ENCODE data around the gene ADPRH. TPM values are rescaled to one million over a fixed set of nuclear protein-coding genes. Genes with fewer than 3 reads are reported as not detected.
"Not testable (repeated sequence)": the region's sequence is repeated elsewhere in the genome, so short reads cannot be mapped to it uniquely, and the experiment has no call there.

ADPRH gene
- total RNA-seq, 4 donors from 2014 or later, result 8.7 to 16.0 (median 14.5) TPM

DNA sequence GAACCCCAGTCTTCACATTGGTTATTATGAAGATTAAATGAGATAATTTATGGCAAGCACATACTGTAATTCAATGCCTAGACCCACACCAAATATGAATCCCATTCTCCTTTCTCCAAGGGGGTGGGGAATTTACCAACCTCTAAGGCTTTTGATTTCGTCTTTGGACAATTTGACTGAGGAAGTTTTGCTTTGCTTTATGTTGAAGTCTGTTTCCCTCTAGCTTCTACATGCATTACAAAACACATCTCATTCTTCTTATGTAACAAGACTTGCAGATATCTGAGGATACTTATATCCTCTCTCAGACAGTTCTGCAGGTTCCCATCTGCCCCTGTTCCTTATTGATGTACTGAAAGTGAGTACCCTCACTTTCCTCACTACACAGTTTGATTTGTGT is 32.1 kb upstream of the ADPRH start:
- TF ChIP-seq, protein P1, sequence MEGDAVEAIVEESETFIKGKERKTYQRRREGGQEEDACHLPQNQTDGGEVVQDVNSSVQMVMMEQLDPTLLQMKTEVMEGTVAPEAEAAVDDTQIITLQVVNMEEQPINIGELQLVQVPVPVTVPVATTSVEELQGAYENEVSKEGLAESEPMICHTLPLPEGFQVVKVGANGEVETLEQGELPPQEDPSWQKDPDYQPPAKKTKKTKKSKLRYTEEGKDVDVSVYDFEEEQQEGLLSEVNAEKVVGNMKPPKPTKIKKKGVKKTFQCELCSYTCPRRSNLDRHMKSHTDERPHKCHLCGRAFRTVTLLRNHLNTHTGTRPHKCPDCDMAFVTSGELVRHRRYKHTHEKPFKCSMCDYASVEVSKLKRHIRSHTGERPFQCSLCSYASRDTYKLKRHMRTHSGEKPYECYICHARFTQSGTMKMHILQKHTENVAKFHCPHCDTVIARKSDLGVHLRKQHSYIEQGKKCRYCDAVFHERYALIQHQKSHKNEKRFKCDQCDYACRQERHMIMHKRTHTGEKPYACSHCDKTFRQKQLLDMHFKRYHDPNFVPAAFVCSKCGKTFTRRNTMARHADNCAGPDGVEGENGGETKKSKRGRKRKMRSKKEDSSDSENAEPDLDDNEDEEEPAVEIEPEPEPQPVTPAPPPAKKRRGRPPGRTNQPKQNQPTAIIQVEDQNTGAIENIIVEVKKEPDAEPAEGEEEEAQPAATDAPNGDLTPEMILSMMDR (IDR thresholded peaks at IDR 0.05), result no peak
- TF ChIP-seq POLR2A (IDR thresholded peaks at IDR 0.05), result no peak
- no peak overlapping the region for H3K4me3 ChIP-seq (replicated peaks in 1 of 3)
- no peaks in the 10 kb centered on the region for H3K27me3 ChIP-seq
- intact Hi-C loops (cut with DNase I), result no loop called here
- WGBS, 2 donors, result 95 to 97% methylated on average over 1 of the region's 1 CpG
- no peak for DNase-seq
- no peaks in the 10 kb centered on the region for H3K9me3 ChIP-seq
- H3K27ac ChIP-seq, result no peak overlapping the region
- H3K36me3 ChIP-seq, result no peaks in the 10 kb centered on the region
- H3K4me1 ChIP-seq, result no peaks in the 10 kb centered on the region

DNA sequence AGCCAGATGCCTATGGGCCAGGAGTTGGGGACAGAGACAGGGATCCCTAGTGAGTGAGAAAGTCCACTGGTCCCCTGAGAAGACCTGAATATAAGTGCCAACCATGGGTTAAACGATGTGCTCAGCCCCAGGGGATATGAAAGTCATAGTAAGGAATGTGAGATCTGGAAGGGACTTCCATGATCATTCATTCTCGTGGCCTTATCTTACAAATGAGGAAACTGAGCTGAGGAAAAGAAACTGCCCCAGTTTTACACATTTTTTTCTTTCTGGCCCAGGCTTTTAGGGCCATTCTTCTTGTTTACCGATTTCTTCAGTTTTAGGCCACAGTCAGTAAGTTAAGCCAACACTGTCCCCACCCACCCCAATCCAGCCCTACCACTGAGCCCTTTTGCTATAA is 31.0 kb upstream of the ADPRH start:
- no peaks in the 10 kb centered on the region for H3K9me3 ChIP-seq
- intact Hi-C loops (cut with DNase I), result no loop called here
- no peak overlapping the region for H3K4me3 ChIP-seq (replicated peaks in 1 of 3)
- no peak for DNase-seq
- no peak for TF ChIP-seq POLR2A (IDR thresholded peaks at IDR 0.05)
- TF ChIP-seq, protein P1 (IDR thresholded peaks at IDR 0.05), result no peak
- H3K36me3 ChIP-seq, result no peaks in the 10 kb centered on the region
- no peaks in the 10 kb centered on the region for H3K27me3 ChIP-seq
- no peaks in the 10 kb centered on the region for H3K4me1 ChIP-seq
- no peak overlapping the region for H3K27ac ChIP-seq
- WGBS, 2 donors, result 77 to 79% methylated on average over 3 of the region's 3 CpGs

- no peaks in the 10 kb centered on the region for H3K9me3 ChIP-seq
- H3K36me3 ChIP-seq, result no peaks in the 10 kb centered on the region
- no peak for DNase-seq
- no peaks in the 10 kb centered on the region for H3K4me1 ChIP-seq
- intact Hi-C loops (cut with DNase I), result no loop called here
- no peak overlapping the region for H3K27ac ChIP-seq
- no peaks in the 10 kb centered on the region for H3K27me3 ChIP-seq
- 93 to 96% methylated on average over 9 of the region's 9 CpGs for WGBS, 2 donors
- TF ChIP-seq POLR2A (IDR thresholded peaks at IDR 0.05), result no peak
- TF ChIP-seq, protein P1 (IDR thresholded peaks at IDR 0.05), result no peak
- no peak overlapping the region for H3K4me3 ChIP-seq (replicated peaks in 1 of 3)
Observed at GRCh38 chr3:119550192-119550910, 28.9 kb upstream of the ADPRH start.

- H3K27me3 ChIP-seq, result no peaks in the 10 kb centered on the region
- H3K9me3 ChIP-seq, result no peaks in the 10 kb centered on the region
- H3K27ac ChIP-seq, result no peak overlapping the region
- no peaks in the 10 kb centered on the region for H3K36me3 ChIP-seq
- intact Hi-C loops (cut with DNase I), result no loop called here
- no peak for DNase-seq
- TF ChIP-seq POLR2A (IDR thresholded peaks at IDR 0.05), result no peak
- TF ChIP-seq, protein P1 (IDR thresholded peaks at IDR 0.05), result no peak
- H3K4me3 ChIP-seq (replicated peaks in 1 of 3), result no peak overlapping the region
- WGBS, 2 donors, result 88 to 90% methylated on average over 5 of the region's 5 CpGs
- no peaks in the 10 kb centered on the region for H3K4me1 ChIP-seq
Observed at GRCh38 chr3:119551598-119551997, 27.7 kb upstream of the ADPRH start.

DNA sequence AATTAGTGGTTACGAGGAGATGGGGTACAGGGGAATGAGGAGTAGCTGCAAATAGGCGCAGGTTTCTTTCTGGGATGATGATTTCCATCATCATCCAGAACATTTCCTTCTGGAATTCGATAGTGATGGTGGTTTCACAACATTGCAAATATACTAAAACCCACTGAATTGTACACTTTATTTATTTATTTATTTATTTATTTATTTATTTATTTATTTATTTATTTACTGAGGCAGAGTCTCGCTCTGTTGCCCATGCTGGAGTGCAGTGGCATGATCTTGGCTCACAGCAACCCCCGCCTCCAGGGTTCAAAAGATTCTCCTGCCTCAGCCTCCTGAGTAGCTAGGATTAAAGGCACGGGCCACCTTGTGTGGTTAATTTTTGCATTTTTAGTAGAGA is 26.4 kb upstream of the ADPRH start:
- WGBS, 2 donors, result 95 to 96% methylated on average over 6 of the region's 6 CpGs
- H3K27ac ChIP-seq; H3K4me3 ChIP-seq (replicated peaks in 1 of 3); H3K4me1 ChIP-seq; H3K36me3 ChIP-seq; intact Hi-C loops (cut with DNase I); H3K9me3 ChIP-seq; H3K27me3 ChIP-seq; DNase-seq: not testable (repeated sequence)

Data from thyroid gland (tissue), 4 donors.